ENCODE data around the gene KDM7A.

Gene KDM7A

GRCh38 chr7:140081774-140082425, 94.9 kb downstream of the KDM7A start:
- DNase-seq = no peak

GRCh38 chr7:140080919-140081318, 95.9 kb downstream of the KDM7A start:
- DNase-seq = no peak

- no peak for DNase-seq
Observed at GRCh38 chr7:140079121-140079536, 97.7 kb downstream of the KDM7A start.

GRCh38 chr7:140078392-140078791, 98.4 kb downstream of the KDM7A start:
- DNase-seq = no peak

- DNase-seq = no peak
Observed at GRCh38 chr7:140074780-140075179, 102.0 kb downstream of the KDM7A start.

- DNase-seq = no peak
Observed at GRCh38 chr7:140070546-140070945, 106.2 kb downstream of the KDM7A start.

GRCh38 chr7:140069298-140069949, 107.4 kb downstream of the KDM7A start:
- DNase-seq = no peak

GRCh38 chr7:140068033-140068432, 108.8 kb downstream of the KDM7A start:
- no peak for DNase-seq

- DNase-seq = no peak
Observed at GRCh38 chr7:140067052-140067451, 109.7 kb downstream of the KDM7A start.

GRCh38 chr7:140062528-140063299, 114.1 kb downstream of the KDM7A start, which contains the start of gene PARP12:
TSS of gene PARP12 (minus strand) at chr7:140062951. CDS start at chr7:140062847, 104 bp downstream.
- DNase-seq = peak; percentile 92

GRCh38 chr7:140062118-140062527, 114.7 kb downstream of the KDM7A start:
- DNase-seq = peak; percentile 82

GRCh38 chr7:140061607-140061930, 115.2 kb downstream of the KDM7A start:
- no peak for DNase-seq

- no peak for DNase-seq
Observed at GRCh38 chr7:140060788-140061606, 115.8 kb downstream of the KDM7A start.

GRCh38 chr7:140060243-140060630, 116.5 kb downstream of the KDM7A start:
- DNase-seq = no peak

GRCh38 chr7:140059273-140060242, 117.2 kb downstream of the KDM7A start:
- DNase-seq = no peak

GRCh38 chr7:140058517-140058916, 118.3 kb downstream of the KDM7A start:
- DNase-seq = no peak

GRCh38 chr7:140057143-140057535, 119.6 kb downstream of the KDM7A start:
- no peak for DNase-seq

GRCh38 chr7:140056431-140057142, 120.2 kb downstream of the KDM7A start:
- DNase-seq = no peak

- DNase-seq = no peak
Observed at GRCh38 chr7:140055833-140056232, 121.0 kb downstream of the KDM7A start.

GRCh38 chr7:140054751-140055150, 122.0 kb downstream of the KDM7A start:
- no peak for DNase-seq

All from activated CD8-positive, alpha-beta memory T cell treated with anti-CD3 and anti-CD28 coated beads for 24 hours (primary cell).